Effector memory CD8-positive, alpha-beta T cell (primary cell): ENCODE results near the gene KIF3B.

Experiments used
- ATAC-seq: fragments of 150-1000 bp; cut with Tn5 transposase; replicated peaks from 2 replicates; pipeline ENCODE4 v1.10.0; 2021; ENCODE audit warnings: mild to moderate bottlenecking, moderate library complexity
- DNase-seq, 3 experiments: peaks; one replicate each; pipeline ENCODE4 v3.0.0; 2021
- H3K27ac Mint-ChIP-seq, 2 donors: one replicate each; pipeline ENCODE4 v1.8.0; 2022; ENCODE audit warnings: mild to moderate bottlenecking in 2 of 2, mixed read lengths in 2 of 2, moderate library complexity in 2 of 2
- H3K27me3 Mint-ChIP-seq, 2 donors: one replicate each; pipeline ENCODE4 v1.8.0; 2022; ENCODE audit warnings: mixed read lengths in 2 of 2
- H3K36me3 Mint-ChIP-seq: one replicate; pipeline ENCODE4 v1.8.0; 2022; ENCODE audit warnings: mild to moderate bottlenecking, moderate library complexity, mixed read lengths; ENCODE audit not compliant: insufficient read depth
- H3K4me1 Mint-ChIP-seq, 2 donors: one replicate each; pipeline ENCODE4 v1.8.0; 2022; ENCODE audit warnings: low read depth in 2 of 2, mixed read lengths in 2 of 2
- H3K4me3 Mint-ChIP-seq, 2 donors: one replicate each; pipeline ENCODE4 v1.8.0; 2022; ENCODE audit warnings: mild to moderate bottlenecking in 2 of 2, mixed read lengths in 2 of 2, moderate library complexity in 2 of 2
- H3K9me3 Mint-ChIP-seq, 2 donors: one replicate each; pipeline ENCODE4 v1.8.0; 2022; ENCODE audit warnings: mixed read lengths in 2 of 2
- total RNA-seq, 9 experiments: gene quantifications; one replicate each; lab custom pipeline; 2026; lab: John Stamatoyannopoulos, UW

The KIF3B gene
- 62.5 to 317 (median 86.9) reads per million in 9 experiments for total RNA-seq

DNA sequence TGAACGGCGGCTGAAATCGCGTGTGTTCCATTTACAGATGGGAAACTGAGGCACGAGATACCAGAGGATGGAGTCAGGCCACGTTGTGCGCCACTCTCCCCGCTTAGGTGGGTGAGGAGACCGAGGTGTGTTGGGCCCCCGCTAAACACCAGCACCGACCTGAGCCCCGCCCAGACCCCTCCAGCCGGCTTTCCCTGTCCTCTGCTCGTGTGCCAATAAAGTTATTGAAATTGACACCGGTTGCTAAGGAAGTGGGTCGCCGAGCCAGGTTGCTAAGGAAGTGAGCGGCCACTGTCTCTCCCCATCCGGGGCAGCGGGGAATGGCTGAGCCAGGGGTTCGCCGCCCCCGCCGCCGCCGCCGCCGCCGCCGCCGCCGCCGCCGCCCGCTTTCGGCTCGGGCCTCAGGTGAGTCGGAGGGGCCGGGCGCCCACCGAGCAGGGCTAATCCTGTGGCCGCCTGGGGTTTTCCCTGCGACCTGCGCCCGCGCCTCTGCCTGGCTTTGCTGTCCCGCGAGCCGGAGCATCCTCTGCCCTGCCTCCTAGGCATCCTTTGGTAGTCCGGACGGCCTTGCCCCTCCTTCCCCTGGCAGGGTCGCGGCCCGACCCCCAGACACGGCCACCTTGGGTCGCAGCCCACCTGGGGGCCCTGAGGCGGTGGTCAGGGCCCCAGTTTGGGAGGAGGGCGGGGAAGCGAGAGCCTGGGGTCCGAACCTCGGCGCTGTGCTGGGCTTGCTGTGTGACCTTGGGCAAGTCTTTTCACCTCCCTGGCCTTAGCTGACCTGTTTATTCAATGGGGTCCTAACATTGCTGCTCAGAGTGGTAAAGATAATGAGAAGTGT is at the start of gene KIF3B:
Gene KIF3B, plus strand, starts transcription at position 291 of the 838 bp plus-strand sequence. CDS start 32,127 bp downstream, outside the sequence.
- Mint-ChIP-seq H3K36me3 (peaks cover 28% of the 10 kb centered on the region), H3K4me1 (peaks cover 25 to 30% of the 10 kb centered on the region in 2 donors), H3K27ac (peak within 1 kb of the TSS; percentile 89 to 91), H3K4me3 (peak within 1 kb of the TSS; percentile 83 to 85), H3K27me3 (peaks cover 0 to 4% of the 10 kb centered on the region in 2 donors), H3K9me3 (no peaks in the 10 kb centered on the region)
- DNase-seq (peak; percentile 80 to 84 (median 80)), ATAC-seq (peak; percentile 96)

DNA sequence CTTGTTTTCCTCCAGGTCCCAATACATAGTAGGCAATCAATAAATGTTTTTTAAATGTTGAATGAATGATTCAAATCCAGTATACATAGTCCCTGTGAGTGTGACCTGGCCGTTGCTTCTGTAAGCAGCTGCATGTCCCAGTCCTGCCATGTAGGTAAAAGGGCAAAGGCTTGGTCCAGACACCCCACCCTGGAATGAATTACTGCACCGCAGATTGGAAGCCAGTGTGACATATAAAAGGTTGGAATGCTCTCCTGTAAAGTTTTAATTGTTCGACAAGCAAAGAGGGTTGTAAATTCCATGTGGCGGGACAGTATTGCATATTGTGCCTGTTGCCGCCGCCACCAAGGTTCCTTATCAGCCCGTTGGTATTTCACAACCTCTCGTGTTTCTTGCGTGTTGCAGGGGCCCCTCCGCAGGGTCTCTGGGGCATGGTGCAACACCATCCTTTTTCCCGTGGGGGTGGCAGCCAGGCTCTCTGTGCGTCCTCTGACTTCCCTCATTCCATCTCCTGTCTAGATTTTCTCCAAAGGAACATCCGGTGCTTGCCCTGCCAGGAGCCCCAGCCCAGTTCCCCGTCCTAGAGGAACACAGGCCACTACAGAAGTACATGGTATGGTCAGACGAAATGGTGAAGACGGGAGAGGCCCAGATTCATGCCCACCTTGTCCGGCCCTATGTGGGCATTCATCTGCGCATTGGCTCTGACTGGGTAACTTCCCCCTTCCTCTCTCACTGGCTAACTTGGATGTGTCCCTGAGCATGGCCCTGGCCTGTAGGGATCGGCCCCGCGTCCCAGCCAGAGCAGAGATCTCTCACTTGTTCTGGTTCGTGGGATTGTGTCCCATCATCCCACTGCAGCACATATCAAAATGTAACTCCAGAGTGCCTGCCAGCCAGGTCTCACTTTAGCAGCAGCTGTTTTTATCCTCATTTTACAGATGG is 49.4 kb upstream of the KIF3B start:
- H3K4me3 Mint-ChIP-seq: no peak overlapping the region
- H3K27me3 Mint-ChIP-seq: no peaks in the 10 kb centered on the region
- ATAC-seq (no peak), DNase-seq (no peak)
- H3K36me3 Mint-ChIP-seq: peaks cover 23% of the 10 kb centered on the region
- H3K27ac Mint-ChIP-seq: peak overlapping the region in 1 of 2 donors; percentile 82
- peaks cover 14 to 21% of the 10 kb centered on the region in 2 donors for H3K4me1 Mint-ChIP-seq
- H3K9me3 Mint-ChIP-seq: no peaks in the 10 kb centered on the region

DNA sequence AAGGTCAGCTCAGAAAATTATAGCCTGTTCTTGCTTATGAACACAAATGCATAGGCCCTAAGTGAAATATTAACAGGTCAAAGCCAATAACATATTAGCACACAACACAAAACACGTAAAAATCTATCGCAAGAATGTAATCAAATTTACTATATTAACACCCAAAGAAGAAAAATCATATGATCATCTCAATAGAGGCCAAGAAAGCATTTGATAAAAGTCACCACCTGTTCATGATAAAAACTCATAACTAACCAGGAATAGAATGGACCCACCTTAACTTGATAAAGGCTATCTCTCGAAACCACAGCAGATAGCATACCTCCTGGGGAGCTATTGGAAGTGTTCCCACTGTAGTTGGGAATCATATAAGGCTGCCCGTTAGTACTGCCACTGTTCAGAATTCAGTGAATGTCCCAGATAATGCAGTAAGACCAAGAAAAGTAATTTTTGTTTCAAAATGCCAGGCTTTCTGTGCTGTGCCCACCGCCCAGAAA is 48.2 kb upstream of the KIF3B start:
- DNase-seq (no peak), ATAC-seq (no peak)
- Mint-ChIP-seq H3K9me3 (no peaks in the 10 kb centered on the region), H3K36me3 (peaks cover 15% of the 10 kb centered on the region), H3K4me1 (peaks cover 19 to 26% of the 10 kb centered on the region in 2 donors), H3K27me3 (no peaks in the 10 kb centered on the region), H3K27ac (peak overlapping the region in 1 of 2 donors; percentile 90), H3K4me3 (no peak overlapping the region)

DNA sequence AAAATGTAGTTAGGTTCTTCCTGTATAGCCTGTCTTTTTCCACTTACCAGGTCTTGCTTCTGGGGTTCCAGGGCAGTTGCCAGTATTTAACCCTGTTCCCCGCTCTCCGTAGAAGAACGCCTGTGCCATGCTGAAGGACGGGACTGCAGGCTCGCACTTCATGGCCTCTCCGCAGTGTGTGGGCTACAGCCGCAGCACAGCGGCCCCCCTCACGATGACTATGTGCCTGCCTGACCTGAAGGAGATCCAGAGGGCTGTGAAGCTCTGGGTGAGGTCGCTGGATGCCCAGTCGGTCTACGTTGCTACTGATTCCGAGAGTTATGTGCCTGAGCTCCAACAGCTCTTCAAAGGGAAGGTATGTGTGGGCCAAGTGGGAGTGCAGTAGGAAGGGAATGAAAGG is 46.7 kb upstream of the KIF3B start:
- DNase-seq: no peak

DNA sequence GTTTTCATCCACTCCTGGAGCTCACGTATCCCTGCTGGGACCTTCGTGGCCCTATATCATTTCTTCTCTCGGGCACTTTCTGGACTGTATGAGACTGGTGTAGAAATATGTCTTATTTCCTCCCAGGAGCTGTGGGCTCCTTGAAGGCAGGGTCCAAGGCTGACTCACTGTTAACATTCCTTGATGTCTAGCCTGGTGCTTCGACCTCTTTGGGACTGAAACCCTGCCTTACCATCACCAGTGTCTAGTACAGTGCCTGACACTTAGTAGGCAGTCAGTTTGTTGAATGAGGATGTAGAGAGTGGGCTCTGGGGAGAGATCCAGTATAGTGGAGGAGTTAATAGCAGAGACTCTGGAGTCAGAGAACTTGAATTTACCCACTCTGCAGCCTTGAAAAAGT is 46.2 kb upstream of the KIF3B start:
- Mint-ChIP-seq H3K4me3 (no peak overlapping the region), H3K27ac (peak overlapping the region; percentile 90 to 96), H3K9me3 (no peaks in the 10 kb centered on the region), H3K27me3 (no peaks in the 10 kb centered on the region), H3K4me1 (peaks cover 17 to 26% of the 10 kb centered on the region in 2 donors), H3K36me3 (peaks cover 16% of the 10 kb centered on the region)
- ATAC-seq (no peak), DNase-seq (no peak)

More for the DNA sequence above, 46.7 kb upstream of the KIF3B start:
- H3K4me1 Mint-ChIP-seq: peaks cover 18 to 26% of the 10 kb centered on the region in 2 donors
- peaks cover 16% of the 10 kb centered on the region for H3K36me3 Mint-ChIP-seq
- no peaks in the 10 kb centered on the region for H3K9me3 Mint-ChIP-seq
- peak overlapping the region in 1 of 2 donors; percentile 90 for H3K27ac Mint-ChIP-seq
- ATAC-seq: no peak
- H3K27me3 Mint-ChIP-seq: no peaks in the 10 kb centered on the region
- no peak overlapping the region for H3K4me3 Mint-ChIP-seq

DNA sequence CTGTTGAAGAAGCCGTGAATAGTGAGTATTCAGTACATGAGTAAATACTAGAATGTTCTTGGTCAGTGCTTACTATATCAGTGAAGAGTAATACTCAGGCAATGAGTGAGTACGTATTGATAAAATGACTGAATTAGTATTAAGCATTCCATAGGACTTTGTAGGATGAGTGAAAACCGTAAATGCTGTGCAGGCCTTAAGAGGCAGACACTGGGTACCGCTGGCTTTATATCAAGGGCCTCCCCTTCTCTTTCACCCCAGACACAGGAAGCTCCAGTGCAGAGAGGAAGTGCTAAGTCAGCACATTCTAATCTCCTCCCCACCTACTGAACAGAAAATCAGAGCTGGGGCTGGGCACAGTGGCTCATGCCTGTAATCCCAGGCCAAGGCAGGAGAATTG is 45.6 kb upstream of the KIF3B start:
- DNase-seq: peak; percentile 22 to 40 (median 26)
- H3K27ac Mint-ChIP-seq: peak overlapping the region; percentile 90 to 96
- no peaks in the 10 kb centered on the region for H3K9me3 Mint-ChIP-seq
- peak; percentile 99 for ATAC-seq
- H3K27me3 Mint-ChIP-seq: no peaks in the 10 kb centered on the region
- peak overlapping the region; percentile 68 to 77 for H3K4me3 Mint-ChIP-seq
- H3K36me3 Mint-ChIP-seq: peaks cover 16% of the 10 kb centered on the region
- peaks cover 17 to 26% of the 10 kb centered on the region in 2 donors for H3K4me1 Mint-ChIP-seq

DNA sequence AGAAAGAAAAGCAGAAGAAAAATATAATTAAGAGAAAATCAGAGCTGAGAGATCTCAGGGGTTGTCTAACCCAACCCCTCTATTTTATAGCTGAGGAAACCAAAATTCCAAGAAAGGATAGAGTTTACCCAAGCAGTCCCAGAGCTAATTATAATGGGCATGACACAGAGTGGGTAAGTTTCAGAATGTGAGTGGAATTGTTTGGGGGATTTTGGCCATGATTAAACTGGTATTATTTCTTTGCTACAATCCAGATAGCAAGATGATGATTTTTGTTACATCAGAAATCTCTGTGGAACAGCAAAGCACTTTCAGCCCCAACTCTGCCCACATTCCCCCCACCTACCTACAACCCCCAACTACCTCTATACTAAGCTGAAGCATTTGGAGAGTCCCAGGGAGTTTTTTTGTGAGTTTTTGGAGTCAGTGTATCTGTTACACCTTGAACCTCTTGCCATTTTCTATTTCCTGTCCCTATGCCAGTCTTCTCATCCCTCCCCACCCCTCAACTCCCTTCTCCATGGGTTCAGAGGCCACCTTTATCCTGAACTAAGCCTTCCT is 45.0 kb upstream of the KIF3B start:
- Mint-ChIP-seq H3K4me1 (peaks cover 17 to 26% of the 10 kb centered on the region in 2 donors), H3K9me3 (no peaks in the 10 kb centered on the region), H3K36me3 (peaks cover 16% of the 10 kb centered on the region), H3K27ac (peak overlapping the region; percentile 90 to 96), H3K27me3 (no peaks in the 10 kb centered on the region), H3K4me3 (peak overlapping the region; percentile 68 to 77)
- no peak for ATAC-seq
- DNase-seq: no peak

DNA sequence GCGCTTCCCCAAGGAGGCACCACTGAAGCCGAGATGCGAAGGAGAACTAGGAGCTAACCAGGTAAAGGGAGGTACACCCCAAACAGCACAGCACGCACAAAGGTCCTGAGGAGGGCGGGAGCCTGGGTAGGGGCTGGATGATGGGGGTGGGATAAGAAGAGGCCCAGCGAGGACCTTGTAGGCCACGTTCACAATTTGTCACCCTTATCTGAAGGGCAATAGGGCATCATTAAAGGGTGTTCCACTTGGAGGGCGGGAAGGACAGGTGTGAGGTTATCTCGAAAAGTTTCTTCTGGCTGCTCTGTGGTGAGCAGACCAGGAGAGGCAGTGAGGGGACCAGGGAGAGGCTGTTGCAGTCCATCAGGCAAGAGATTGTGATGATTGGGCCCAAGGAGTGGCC is 44.2 kb upstream of the KIF3B start:
- Mint-ChIP-seq H3K27ac (peak overlapping the region; percentile 90 to 96), H3K36me3 (peaks cover 13% of the 10 kb centered on the region), H3K9me3 (no peaks in the 10 kb centered on the region), H3K4me3 (no peak overlapping the region), H3K27me3 (no peaks in the 10 kb centered on the region), H3K4me1 (peaks cover 17 to 26% of the 10 kb centered on the region in 2 donors)
- ATAC-seq (no peak), DNase-seq (no peak)

DNA sequence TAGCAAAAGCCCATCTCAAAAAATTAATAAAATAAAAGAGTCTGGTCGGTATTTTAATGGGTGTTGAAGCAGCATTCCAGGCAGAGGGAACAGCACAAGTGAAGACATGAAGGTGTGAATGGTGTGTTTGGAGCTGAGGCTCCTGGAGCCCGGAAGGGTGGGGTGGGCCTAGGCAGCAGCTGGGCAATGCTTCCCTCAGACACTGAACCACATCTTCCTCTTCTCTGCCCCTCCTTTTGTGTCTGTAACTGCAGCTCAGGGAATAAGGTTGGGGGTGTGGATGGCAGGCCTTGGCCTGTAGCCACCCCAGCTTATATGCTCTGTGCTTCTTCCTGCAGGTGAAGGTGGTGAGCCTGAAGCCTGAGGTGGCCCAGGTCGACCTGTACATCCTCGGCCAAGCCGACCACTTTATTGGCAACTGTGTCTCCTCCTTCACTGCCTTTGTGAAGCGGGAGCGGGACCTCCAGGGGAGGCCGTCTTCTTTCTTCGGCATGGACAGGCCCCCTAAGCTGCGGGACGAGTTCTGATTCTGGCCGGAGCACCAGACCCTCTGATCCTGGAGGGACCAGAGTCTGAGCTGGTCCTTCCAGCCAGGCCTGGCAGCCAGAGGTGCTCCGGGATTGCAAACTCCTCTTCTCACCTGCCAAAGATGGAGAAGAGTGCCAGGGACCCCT is 43.2 kb upstream of the KIF3B start:
- Mint-ChIP-seq H3K27ac (peak overlapping the region; percentile 90 to 96), H3K27me3 (no peaks in the 10 kb centered on the region), H3K4me1 (peaks cover 17 to 26% of the 10 kb centered on the region in 2 donors), H3K9me3 (no peaks in the 10 kb centered on the region), H3K4me3 (no peak overlapping the region), H3K36me3 (peaks cover 13% of the 10 kb centered on the region)
- no peak for DNase-seq
- no peak for ATAC-seq

DNA sequence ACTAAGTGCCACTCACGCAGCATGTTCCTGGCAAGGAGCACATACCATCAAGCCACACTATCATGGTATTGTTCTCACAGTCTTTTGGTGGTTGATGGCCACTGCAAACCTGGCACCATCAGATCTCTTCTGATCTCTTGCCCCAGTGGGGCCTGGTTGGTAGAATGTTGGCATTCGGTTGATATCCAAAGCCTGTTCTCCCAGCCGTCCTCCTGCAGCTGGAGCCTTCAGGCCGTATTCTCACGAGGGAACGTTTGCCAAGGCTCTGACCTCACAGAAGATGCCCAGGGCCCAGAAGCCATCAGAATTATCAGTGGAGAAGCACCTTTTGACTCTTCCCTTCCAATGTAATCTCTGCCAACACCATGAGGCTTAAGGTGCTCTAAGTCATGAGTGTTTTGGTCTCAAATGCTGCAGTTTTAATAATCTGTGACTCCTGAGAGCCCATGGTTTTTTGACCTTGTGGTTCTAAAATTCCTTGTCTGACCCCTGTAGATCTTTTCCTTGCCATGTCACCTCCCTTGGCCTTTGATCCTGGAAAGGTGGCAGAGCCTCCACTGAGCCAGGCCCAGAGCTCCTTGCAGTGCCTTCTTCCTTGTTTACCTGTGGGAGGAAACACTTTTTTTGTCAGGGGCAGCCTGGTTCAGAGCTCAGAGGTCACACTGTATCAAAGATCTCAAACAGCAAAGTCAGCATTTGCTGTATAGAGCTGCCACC is 42.0 kb upstream of the KIF3B start:
- H3K9me3 Mint-ChIP-seq: no peaks in the 10 kb centered on the region
- peak overlapping the region; percentile 74 to 90 for H3K27ac Mint-ChIP-seq
- peaks cover 13% of the 10 kb centered on the region for H3K36me3 Mint-ChIP-seq
- no peak for ATAC-seq
- H3K4me1 Mint-ChIP-seq: peaks cover 17 to 26% of the 10 kb centered on the region in 2 donors
- no peak for DNase-seq
- no peaks in the 10 kb centered on the region for H3K27me3 Mint-ChIP-seq
- H3K4me3 Mint-ChIP-seq: no peak overlapping the region

DNA sequence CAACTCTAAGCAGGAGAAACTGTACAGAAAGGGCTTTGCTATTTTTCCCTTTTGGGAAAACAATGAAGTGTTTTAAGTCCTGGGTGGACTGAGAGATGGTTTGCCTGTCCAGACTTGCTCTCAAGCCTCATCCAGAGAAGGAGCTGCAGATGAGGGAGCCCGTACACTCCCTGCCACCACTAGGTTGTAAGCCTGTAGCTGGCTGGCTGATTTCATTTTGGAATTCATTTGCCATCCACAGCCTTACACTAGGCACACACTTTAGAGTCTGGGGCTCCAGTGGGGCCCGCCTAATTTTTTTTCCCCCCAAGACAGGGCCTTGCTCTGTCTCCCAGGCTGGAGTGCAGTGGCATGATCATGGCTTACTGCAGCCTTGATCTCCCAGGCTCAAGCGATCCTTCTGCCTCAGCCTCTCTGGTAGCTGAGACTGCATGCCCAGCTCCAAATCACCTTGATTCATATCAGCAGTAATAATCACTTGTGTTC is 41.4 kb upstream of the KIF3B start:
- no peaks in the 10 kb centered on the region for H3K9me3 Mint-ChIP-seq
- no peak overlapping the region for H3K4me3 Mint-ChIP-seq
- no peaks in the 10 kb centered on the region for H3K27me3 Mint-ChIP-seq
- H3K27ac Mint-ChIP-seq: peak overlapping the region; percentile 74 to 90
- H3K4me1 Mint-ChIP-seq: peaks cover 17 to 24% of the 10 kb centered on the region in 2 donors
- peaks cover 12% of the 10 kb centered on the region for H3K36me3 Mint-ChIP-seq
- no peak for ATAC-seq
- DNase-seq: no peak

DNA sequence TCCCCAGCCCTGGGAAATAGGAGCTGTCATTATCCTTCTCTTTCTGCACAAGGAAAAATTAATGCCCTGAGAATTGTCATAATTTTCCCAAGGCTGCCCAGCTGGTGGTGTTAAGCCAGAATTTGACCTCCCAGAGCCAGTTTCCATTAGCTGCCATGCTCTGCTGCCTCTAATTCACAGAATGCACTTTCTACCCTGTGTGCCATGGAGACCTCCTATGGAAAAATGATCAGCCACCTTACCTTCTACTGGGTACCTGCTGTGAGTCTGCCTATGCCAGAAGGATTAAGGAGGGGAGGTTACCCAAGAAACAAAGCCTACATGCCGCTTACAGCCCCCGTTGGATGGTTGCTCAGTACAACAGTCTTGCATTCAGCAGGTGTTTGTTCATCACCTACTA is 40.6 kb upstream of the KIF3B start:
- ATAC-seq (no peak), DNase-seq (no peak)
- Mint-ChIP-seq H3K4me3 (no peak overlapping the region), H3K9me3 (no peaks in the 10 kb centered on the region), H3K36me3 (peaks cover 10% of the 10 kb centered on the region), H3K4me1 (peaks cover 13 to 17% of the 10 kb centered on the region in 2 donors), H3K27ac (peak overlapping the region; percentile 1 to 12), H3K27me3 (no peaks in the 10 kb centered on the region)
